Measurements from ENCODE around the gene HAL.

The HAL gene, protein sequence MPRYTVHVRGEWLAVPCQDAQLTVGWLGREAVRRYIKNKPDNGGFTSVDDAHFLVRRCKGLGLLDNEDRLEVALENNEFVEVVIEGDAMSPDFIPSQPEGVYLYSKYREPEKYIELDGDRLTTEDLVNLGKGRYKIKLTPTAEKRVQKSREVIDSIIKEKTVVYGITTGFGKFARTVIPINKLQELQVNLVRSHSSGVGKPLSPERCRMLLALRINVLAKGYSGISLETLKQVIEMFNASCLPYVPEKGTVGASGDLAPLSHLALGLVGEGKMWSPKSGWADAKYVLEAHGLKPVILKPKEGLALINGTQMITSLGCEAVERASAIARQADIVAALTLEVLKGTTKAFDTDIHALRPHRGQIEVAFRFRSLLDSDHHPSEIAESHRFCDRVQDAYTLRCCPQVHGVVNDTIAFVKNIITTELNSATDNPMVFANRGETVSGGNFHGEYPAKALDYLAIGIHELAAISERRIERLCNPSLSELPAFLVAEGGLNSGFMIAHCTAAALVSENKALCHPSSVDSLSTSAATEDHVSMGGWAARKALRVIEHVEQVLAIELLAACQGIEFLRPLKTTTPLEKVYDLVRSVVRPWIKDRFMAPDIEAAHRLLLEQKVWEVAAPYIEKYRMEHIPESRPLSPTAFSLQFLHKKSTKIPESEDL

GRCh38 chr12:95996034-95996658 lies at the start of gene HAL:
TSS of gene HAL (minus strand) at chr12:95996344. CDS start at chr12:95995910, 434 bp downstream.
- H3K4me1 ChIP-seq (ENCODE audit: control insufficient read depth, insufficient read depth, low read length, unreplicated experiment), result peaks cover 13% of the 10 kb centered on the region
- no peak within 1 kb of the TSS for H3K27ac ChIP-seq (ENCODE audit: low read depth, low read length)
- H3K4me3 ChIP-seq (ENCODE audit: low read depth, low read length), result no peak within 1 kb of the TSS
- no peaks in the 10 kb centered on the region for H3K79me2 ChIP-seq (ENCODE audit: control insufficient read depth, insufficient read depth, low read length, unreplicated experiment)
- no peaks in the 10 kb centered on the region for H3K36me3 ChIP-seq (ENCODE audit: insufficient read depth, low read length)
- no peaks in the 10 kb centered on the region for H3K27me3 ChIP-seq (ENCODE audit: insufficient read depth, low read length)
- H2AFZ ChIP-seq (ENCODE audit: low read length, unreplicated experiment), result no peak within 1 kb of the TSS

GRCh38 chr12:96045566-96045965 lies 49.4 kb upstream of the HAL start:
- Histone ChIP-seq H3K27me3 (ENCODE audit: insufficient read depth, low read length) (no peaks in the 10 kb centered on the region), H3K79me2 (ENCODE audit: control insufficient read depth, insufficient read depth, low read length, unreplicated experiment) (no peaks in the 10 kb centered on the region), H3K36me3 (ENCODE audit: insufficient read depth, low read length) (no peaks in the 10 kb centered on the region), H3K27ac (ENCODE audit: low read depth, low read length) (no peak overlapping the region), H3K4me3 (ENCODE audit: low read depth, low read length) (no peak overlapping the region), H3K4me1 (ENCODE audit: control insufficient read depth, insufficient read depth, low read length, unreplicated experiment) (peaks cover 32% of the 10 kb centered on the region), H2AFZ (ENCODE audit: low read length, unreplicated experiment) (no peak overlapping the region)

GRCh38 chr12:96044943-96045290 lies 48.8 kb upstream of the HAL start:
- Histone ChIP-seq H3K4me3 (ENCODE audit: low read depth, low read length) (no peak overlapping the region), H3K27ac (ENCODE audit: low read depth, low read length) (no peak overlapping the region), H2AFZ (ENCODE audit: low read length, unreplicated experiment) (no peak overlapping the region), H3K4me1 (ENCODE audit: control insufficient read depth, insufficient read depth, low read length, unreplicated experiment) (peaks cover 32% of the 10 kb centered on the region), H3K36me3 (ENCODE audit: insufficient read depth, low read length) (no peaks in the 10 kb centered on the region), H3K27me3 (ENCODE audit: insufficient read depth, low read length) (no peaks in the 10 kb centered on the region), H3K79me2 (ENCODE audit: control insufficient read depth, insufficient read depth, low read length, unreplicated experiment) (no peaks in the 10 kb centered on the region)

DNA sequence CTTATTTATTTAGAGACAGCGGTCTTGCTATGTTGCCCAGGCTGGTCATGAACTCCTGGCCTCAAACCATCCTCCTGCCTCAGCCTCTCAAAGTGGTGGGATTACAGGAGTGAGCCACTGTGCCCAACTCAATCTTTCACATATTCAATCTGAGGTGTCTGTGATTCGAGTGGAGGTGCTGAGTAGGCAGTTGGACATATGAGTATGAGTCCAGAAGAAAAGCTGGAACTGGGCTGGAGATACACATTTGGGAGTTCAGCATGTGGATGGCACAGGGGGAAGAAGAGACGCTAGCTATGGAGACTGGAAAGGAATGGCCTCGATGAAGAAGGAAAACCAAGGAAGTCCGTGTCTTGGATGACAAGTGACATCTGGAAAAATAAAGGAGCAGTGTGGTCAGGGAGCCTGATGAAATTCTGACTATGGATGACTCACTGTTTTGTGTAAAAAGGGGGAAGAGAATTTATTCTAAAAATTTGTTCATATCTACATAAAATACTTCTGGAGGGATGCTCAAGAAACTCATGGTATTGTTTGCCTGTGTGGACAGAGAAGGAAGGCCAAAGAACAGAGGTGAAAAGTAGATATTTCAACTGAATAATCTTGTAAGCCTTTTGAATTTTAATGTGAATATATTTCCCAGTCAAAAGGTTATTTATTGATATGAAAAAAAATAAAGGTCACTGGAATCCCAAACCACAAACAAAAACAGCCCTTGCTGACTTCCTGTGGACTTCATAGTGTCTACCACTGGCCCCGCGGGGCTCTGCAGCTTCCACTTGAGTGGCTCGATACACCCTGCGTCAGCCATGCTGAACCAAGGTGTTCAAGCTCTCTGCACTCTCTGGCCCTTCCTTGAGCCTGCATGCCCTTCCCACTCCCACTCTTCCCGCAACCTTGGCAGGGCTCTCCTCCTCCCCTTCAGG lies 48.1 kb upstream of the HAL start:
- Histone ChIP-seq H3K79me2 (ENCODE audit: control insufficient read depth, insufficient read depth, low read length, unreplicated experiment) (no peaks in the 10 kb centered on the region), H3K27me3 (ENCODE audit: insufficient read depth, low read length) (no peaks in the 10 kb centered on the region), H2AFZ (ENCODE audit: low read length, unreplicated experiment) (peak overlapping the region; percentile 34), H3K36me3 (ENCODE audit: insufficient read depth, low read length) (no peaks in the 10 kb centered on the region), H3K4me3 (ENCODE audit: low read depth, low read length) (no peak overlapping the region), H3K4me1 (ENCODE audit: control insufficient read depth, insufficient read depth, low read length, unreplicated experiment) (peaks cover 32% of the 10 kb centered on the region), H3K27ac (ENCODE audit: low read depth, low read length) (peak overlapping the region; percentile 27; the same call in 1 of the 2 replicates)

DNA sequence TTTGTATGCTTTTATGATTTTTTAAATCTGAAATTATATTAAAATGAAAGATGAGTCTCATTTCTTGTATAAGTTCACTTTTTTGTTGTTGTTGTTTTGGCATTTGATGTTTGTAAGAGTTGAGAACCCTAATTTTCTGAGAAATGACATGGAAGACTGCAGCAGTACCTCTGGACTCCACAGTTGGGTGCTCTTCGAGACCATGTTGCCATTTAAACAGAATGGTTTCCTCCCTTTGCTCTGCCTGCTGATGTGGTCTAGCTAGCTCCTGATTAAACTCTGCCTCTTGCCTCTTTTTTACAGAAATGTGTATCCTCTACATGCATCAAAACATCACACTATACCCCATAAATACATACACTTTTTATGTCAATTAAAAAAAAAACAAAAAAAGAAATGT lies 45.0 kb upstream of the HAL start:
- Histone ChIP-seq H3K36me3 (ENCODE audit: insufficient read depth, low read length) (no peaks in the 10 kb centered on the region), H3K79me2 (ENCODE audit: control insufficient read depth, insufficient read depth, low read length, unreplicated experiment) (no peaks in the 10 kb centered on the region), H3K27ac (ENCODE audit: low read depth, low read length) (no peak overlapping the region), H3K4me3 (ENCODE audit: low read depth, low read length) (no peak overlapping the region), H2AFZ (ENCODE audit: low read length, unreplicated experiment) (no peak overlapping the region), H3K27me3 (ENCODE audit: insufficient read depth, low read length) (no peaks in the 10 kb centered on the region), H3K4me1 (ENCODE audit: control insufficient read depth, insufficient read depth, low read length, unreplicated experiment) (peaks cover 14% of the 10 kb centered on the region)

- Histone ChIP-seq H3K27me3 (ENCODE audit: insufficient read depth, low read length) (no peaks in the 10 kb centered on the region), H3K4me3 (ENCODE audit: low read depth, low read length) (no peak overlapping the region), H3K36me3 (ENCODE audit: insufficient read depth, low read length) (no peaks in the 10 kb centered on the region), H3K27ac (ENCODE audit: low read depth, low read length) (no peak overlapping the region), H3K4me1 (ENCODE audit: control insufficient read depth, insufficient read depth, low read length, unreplicated experiment) (peaks cover 14% of the 10 kb centered on the region), H2AFZ (ENCODE audit: low read length, unreplicated experiment) (no peak overlapping the region), H3K79me2 (ENCODE audit: control insufficient read depth, insufficient read depth, low read length, unreplicated experiment) (no peaks in the 10 kb centered on the region)
These were observed 44.4 kb upstream of the HAL start for GRCh38 chr12:96040305-96041133.

- Histone ChIP-seq H3K27me3 (ENCODE audit: insufficient read depth, low read length) (no peaks in the 10 kb centered on the region), H3K4me3 (ENCODE audit: low read depth, low read length) (no peak overlapping the region), H3K79me2 (ENCODE audit: control insufficient read depth, insufficient read depth, low read length, unreplicated experiment) (peaks cover 4% of the 10 kb centered on the region), H3K4me1 (ENCODE audit: control insufficient read depth, insufficient read depth, low read length, unreplicated experiment) (peaks cover 9% of the 10 kb centered on the region), H2AFZ (ENCODE audit: low read length, unreplicated experiment) (no peak overlapping the region), H3K27ac (ENCODE audit: low read depth, low read length) (no peak overlapping the region), H3K36me3 (ENCODE audit: insufficient read depth, low read length) (no peaks in the 10 kb centered on the region)
These were observed 43.4 kb upstream of the HAL start for GRCh38 chr12:96039516-96039915.

DNA sequence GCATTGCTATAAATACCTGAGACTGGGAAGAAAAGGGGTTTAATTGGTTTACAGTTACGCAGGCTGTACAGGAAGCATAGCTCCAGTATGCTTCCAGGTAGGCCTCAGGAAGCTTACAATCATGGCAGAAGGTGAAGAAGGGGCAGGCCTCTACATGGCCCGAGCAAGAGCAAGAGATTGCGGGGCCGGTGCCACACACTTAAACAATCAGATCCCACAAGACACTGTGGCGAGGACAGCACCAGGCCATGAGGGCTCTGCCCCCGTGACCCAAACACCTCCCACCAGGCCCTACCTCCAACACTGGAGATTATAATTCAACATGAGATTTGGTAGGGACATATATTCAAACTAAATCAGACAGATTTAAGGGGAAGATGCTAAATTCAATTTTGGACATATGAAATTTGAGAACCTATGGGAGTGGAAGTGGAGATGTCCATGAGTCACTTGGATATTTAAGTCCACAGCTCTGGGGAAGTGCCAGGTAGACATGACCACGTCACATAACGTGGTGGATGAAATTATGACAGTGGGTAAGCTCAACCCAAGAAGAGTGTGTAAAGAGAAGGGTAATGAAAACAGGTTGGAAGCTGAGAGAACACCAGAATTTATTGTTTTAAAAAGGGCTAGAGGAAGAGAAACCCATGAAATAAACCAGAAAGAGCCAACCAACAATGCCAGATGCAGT lies 40.8 kb upstream of the HAL start:
- Histone ChIP-seq H3K79me2 (ENCODE audit: control insufficient read depth, insufficient read depth, low read length, unreplicated experiment) (peaks cover 22% of the 10 kb centered on the region), H3K4me1 (ENCODE audit: control insufficient read depth, insufficient read depth, low read length, unreplicated experiment) (peaks cover 3% of the 10 kb centered on the region), H3K27me3 (ENCODE audit: insufficient read depth, low read length) (no peaks in the 10 kb centered on the region), H3K27ac (ENCODE audit: low read depth, low read length) (no peak overlapping the region), H2AFZ (ENCODE audit: low read length, unreplicated experiment) (no peak overlapping the region), H3K4me3 (ENCODE audit: low read depth, low read length) (no peak overlapping the region), H3K36me3 (ENCODE audit: insufficient read depth, low read length) (no peaks in the 10 kb centered on the region)

Measured in ACC112 (cell line).